Stomach smooth muscle (tissue), 2 donors: ENCODE measurements around the gene GCG.

ENCODE experiments used
- H3K27ac ChIP-seq: one replicate; pipeline ENCODE4 v1.7.0; 2013; ENCODE audit warnings: mild to moderate bottlenecking, low read length, inconsistent platforms
- H3K27me3 ChIP-seq, 2 donors: one replicate each; pipeline ENCODE4 v1.7.0; 2013; ENCODE audit warnings: low read length in 2 of 2; ENCODE audit not compliant: insufficient read depth in 2 of 2, control insufficient read depth in 1 of 2
- H3K36me3 ChIP-seq, 2 donors: one replicate each; pipeline ENCODE4 v1.7.0; 2013; ENCODE audit warnings: low read length in 2 of 2; ENCODE audit not compliant: control insufficient read depth in 2 of 2, insufficient read depth in 2 of 2
- H3K4me1 ChIP-seq: one replicate; pipeline ENCODE4 v1.7.0; 2013; ENCODE audit warnings: low read length; ENCODE audit not compliant: control insufficient read depth, insufficient read depth
- H3K4me3 ChIP-seq, 2 donors: one replicate each; pipeline ENCODE4 v1.7.0; 2013; ENCODE audit warnings: low read length in 2 of 2
- H3K9ac ChIP-seq, 2 donors: one replicate each; pipeline ENCODE4 v1.7.0; 2013; ENCODE audit warnings: low read length in 2 of 2, mild to moderate bottlenecking in 1 of 2
- H3K9me3 ChIP-seq, 2 donors: one replicate each; pipeline ENCODE4 v1.7.0; 2013; ENCODE audit warnings: low read length in 2 of 2; ENCODE audit not compliant: control insufficient read depth in 2 of 2
- donor health status: healthy.
- donor health status: Pancreatic carcinoma.

GCG gene

GRCh38 chr2:162177301-162177700 lies 25.3 kb upstream of the GCG start:
- no peak overlapping the region for H3K9ac ChIP-seq
- H3K4me1 ChIP-seq: no peaks in the 10 kb centered on the region
- no peaks in the 10 kb centered on the region for H3K9me3 ChIP-seq
- no peaks in the 10 kb centered on the region for H3K36me3 ChIP-seq
- no peak overlapping the region for H3K27ac ChIP-seq
- no peaks in the 10 kb centered on the region for H3K27me3 ChIP-seq
- H3K4me3 ChIP-seq: no peak overlapping the region

GRCh38 chr2:162175714-162176113 lies 23.7 kb upstream of the GCG start:
- H3K4me3 ChIP-seq: no peak overlapping the region

DNA sequence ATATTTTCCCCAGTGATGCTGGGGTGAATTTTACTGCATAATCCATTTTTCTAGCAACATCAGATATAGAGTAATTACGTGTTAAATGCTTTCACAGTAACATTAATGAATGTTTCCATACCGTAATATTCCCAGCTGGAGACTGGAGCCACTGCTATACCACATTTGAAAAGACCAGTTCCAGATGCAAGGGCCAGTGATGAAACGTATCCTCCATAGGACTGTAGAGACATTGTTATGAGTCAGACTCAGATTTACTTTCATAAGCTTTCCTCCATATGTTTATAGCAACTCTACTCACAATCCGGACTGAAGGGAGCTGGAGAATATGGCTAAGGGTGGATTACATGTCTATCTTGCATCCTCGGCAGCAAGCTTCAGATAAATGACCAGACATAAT lies 22.7 kb upstream of the GCG start:
- Histone ChIP-seq H3K36me3 (no peaks in the 10 kb centered on the region), H3K4me1 (no peaks in the 10 kb centered on the region), H3K27ac (no peak overlapping the region), H3K9me3 (no peaks in the 10 kb centered on the region), H3K27me3 (no peaks in the 10 kb centered on the region), H3K4me3 (no peak overlapping the region), H3K9ac (no peak overlapping the region)

More at GRCh38 chr2:162175714-162176113, 23.7 kb upstream of the GCG start:
- H3K9me3 ChIP-seq: no peaks in the 10 kb centered on the region
- no peak overlapping the region for H3K27ac ChIP-seq
- no peak overlapping the region for H3K9ac ChIP-seq
- no peaks in the 10 kb centered on the region for H3K36me3 ChIP-seq
- H3K4me1 ChIP-seq: no peaks in the 10 kb centered on the region
- no peaks in the 10 kb centered on the region for H3K27me3 ChIP-seq

- H3K4me1 ChIP-seq: no peaks in the 10 kb centered on the region
- H3K36me3 ChIP-seq: no peaks in the 10 kb centered on the region
- no peak overlapping the region for H3K4me3 ChIP-seq
- no peak overlapping the region for H3K9ac ChIP-seq
- no peaks in the 10 kb centered on the region for H3K27me3 ChIP-seq
- no peak overlapping the region for H3K27ac ChIP-seq
- no peaks in the 10 kb centered on the region for H3K9me3 ChIP-seq
Measured at GRCh38 chr2:162172802-162173370, 20.8 kb upstream of the GCG start.

GRCh38 chr2:162166745-162167144 lies 14.7 kb upstream of the GCG start:
- Histone ChIP-seq H3K27me3 (no peaks in the 10 kb centered on the region), H3K27ac (no peak overlapping the region), H3K4me3 (no peak overlapping the region), H3K36me3 (no peaks in the 10 kb centered on the region), H3K9ac (no peak overlapping the region), H3K9me3 (no peaks in the 10 kb centered on the region), H3K4me1 (no peaks in the 10 kb centered on the region)

GRCh38 chr2:162166174-162166573 lies 14.1 kb upstream of the GCG start:
- no peaks in the 10 kb centered on the region for H3K27me3 ChIP-seq
- H3K9ac ChIP-seq: no peak overlapping the region
- no peak overlapping the region for H3K4me3 ChIP-seq
- H3K4me1 ChIP-seq: no peaks in the 10 kb centered on the region
- H3K36me3 ChIP-seq: no peaks in the 10 kb centered on the region
- no peak overlapping the region for H3K27ac ChIP-seq
- H3K9me3 ChIP-seq: no peaks in the 10 kb centered on the region

GRCh38 chr2:162164802-162165201 lies 12.8 kb upstream of the GCG start:
- Histone ChIP-seq H3K9me3 (no peaks in the 10 kb centered on the region), H3K4me1 (no peaks in the 10 kb centered on the region), H3K9ac (no peak overlapping the region), H3K27me3 (no peaks in the 10 kb centered on the region), H3K36me3 (no peaks in the 10 kb centered on the region), H3K27ac (no peak overlapping the region), H3K4me3 (no peak overlapping the region)

- no peaks in the 10 kb centered on the region for H3K4me1 ChIP-seq
- H3K4me3 ChIP-seq: no peak overlapping the region
- no peaks in the 10 kb centered on the region for H3K27me3 ChIP-seq
- H3K9me3 ChIP-seq: no peaks in the 10 kb centered on the region
- H3K36me3 ChIP-seq: no peaks in the 10 kb centered on the region
- no peak overlapping the region for H3K9ac ChIP-seq
- H3K27ac ChIP-seq: no peak overlapping the region
Measured at GRCh38 chr2:162159446-162159845, 7.4 kb upstream of the GCG start.

- no peak overlapping the region for H3K4me3 ChIP-seq
- no peak overlapping the region for H3K9ac ChIP-seq
- H3K36me3 ChIP-seq: no peaks in the 10 kb centered on the region
- H3K4me1 ChIP-seq: no peaks in the 10 kb centered on the region
- H3K27me3 ChIP-seq: no peaks in the 10 kb centered on the region
- no peaks in the 10 kb centered on the region for H3K9me3 ChIP-seq
- no peak overlapping the region for H3K27ac ChIP-seq
Measured at GRCh38 chr2:162156149-162156548, 4.1 kb upstream of the GCG start.

DNA sequence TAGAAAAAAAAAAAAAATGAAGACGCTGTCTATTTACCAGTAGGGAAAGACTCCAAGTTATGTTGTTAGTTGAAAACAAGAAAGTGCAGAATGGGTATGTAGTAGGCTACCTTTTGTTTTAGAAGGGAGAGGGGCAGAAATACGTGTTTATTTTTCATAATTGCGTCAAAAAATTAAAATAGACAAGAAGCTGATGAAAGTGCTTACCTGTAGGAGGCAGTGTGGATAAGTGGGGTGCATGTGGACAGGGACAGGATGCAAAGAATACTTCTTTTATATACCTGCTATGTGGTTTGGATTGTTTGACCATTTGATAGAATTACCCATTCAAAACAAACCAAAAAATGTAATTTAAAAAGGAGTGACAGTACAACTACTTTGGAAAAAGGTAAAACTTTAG lies 3.0 kb upstream of the GCG start:
- no peaks in the 10 kb centered on the region for H3K4me1 ChIP-seq
- H3K27ac ChIP-seq: no peak overlapping the region
- H3K36me3 ChIP-seq: no peaks in the 10 kb centered on the region
- no peak overlapping the region for H3K4me3 ChIP-seq
- H3K9ac ChIP-seq: no peak overlapping the region
- H3K27me3 ChIP-seq: no peaks in the 10 kb centered on the region
- no peaks in the 10 kb centered on the region for H3K9me3 ChIP-seq

DNA sequence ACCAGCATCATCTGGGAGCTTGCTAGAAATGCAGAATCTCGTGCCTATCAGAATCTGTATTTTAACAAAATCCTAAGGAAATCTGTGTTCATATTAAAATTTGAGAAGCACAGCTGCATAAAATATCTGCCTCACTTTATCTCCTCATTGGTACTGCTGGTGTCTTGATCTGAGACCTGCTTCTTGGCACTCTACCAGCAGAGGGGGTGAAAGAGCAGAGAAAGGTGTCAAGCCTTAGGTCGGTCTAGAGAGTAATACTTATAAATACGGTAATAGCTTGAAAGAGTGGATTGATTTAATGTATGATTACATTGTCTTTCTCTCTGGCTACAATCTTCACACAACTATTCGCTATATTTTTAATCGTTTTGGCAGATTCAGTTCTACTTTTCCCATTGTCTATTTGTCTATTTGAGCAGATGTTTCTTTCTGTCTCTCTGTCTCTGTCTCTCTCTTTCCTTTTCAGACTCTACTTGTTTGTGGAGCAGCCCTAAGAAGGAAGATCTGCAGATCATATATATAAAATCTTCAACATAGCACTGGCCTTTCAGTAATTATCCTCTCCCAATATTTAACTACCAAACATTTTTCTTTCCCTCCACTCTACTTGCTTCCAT lies 1.7 kb upstream of the GCG start:
- H3K36me3 ChIP-seq: no peaks in the 10 kb centered on the region
- no peak overlapping the region for H3K4me3 ChIP-seq
- no peaks in the 10 kb centered on the region for H3K9me3 ChIP-seq
- H3K4me1 ChIP-seq: no peaks in the 10 kb centered on the region
- H3K9ac ChIP-seq: no peak overlapping the region
- H3K27me3 ChIP-seq: no peaks in the 10 kb centered on the region
- H3K27ac ChIP-seq: no peak overlapping the region
